Measurements from ENCODE around the gene CHD5.

Gene CHD5

DNA sequence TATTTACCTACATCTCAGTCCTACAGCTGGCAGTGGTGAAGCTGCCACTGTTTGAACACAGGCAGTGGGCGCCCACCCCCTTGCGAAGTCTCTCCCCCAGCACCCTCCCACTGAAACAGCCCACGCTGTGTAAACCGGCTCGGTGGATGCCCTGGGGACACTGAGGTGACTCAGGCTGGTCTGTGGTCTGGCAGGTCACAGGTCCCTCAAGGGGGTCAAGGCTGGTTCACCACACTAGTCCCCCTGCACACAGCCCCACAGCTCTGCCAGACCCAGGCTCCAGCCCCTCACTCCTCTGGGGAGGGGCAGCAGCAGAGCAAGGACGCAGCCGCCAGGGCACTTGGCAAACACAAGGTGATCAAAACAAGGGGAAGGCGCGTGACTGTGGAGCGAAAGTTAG lies 7.6 kb downstream of the CHD5 start:
- Mint-ChIP-seq H3K4me1 (peaks cover 0 to under 1% of the 10 kb centered on the region in 2 donors), H3K27ac (no peak overlapping the region), H3K27me3 (peaks cover 17 to 35% of the 10 kb centered on the region in 2 donors), H3K9me3 (no peaks in the 10 kb centered on the region), H3K36me3 (no peaks in the 10 kb centered on the region), H3K4me3 (no peak overlapping the region)
- no peak for ATAC-seq (replicated peaks)
- no peak for DNase-seq

DNA sequence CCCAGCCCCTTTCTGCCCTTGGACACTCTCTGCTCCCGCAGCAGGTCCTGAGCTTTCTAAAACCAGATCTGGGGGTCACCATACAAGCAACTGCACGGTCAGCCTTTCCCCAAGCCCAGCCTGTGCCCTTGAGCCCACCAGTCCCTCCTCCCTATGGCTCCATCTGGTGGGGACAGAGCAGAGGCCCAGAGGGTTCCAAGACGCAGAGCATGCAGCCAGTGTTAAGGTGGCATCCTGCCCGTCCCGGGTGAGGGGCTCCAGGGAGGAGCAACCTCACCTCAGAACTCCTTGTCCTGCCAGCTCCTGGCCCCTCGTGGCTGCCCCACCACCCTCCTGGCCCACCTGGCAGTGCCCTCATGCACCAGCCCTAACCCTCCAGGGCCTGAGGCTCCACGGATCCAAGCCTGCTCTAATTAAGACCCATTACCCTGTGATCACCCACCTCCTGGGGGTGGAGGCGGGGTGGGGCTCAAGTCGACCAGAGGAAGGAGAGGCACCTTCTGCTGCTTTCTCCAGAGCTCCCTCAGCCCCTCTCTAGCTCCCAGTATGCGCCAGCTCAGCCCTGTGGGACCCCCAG lies 8.5 kb downstream of the CHD5 start:
- H3K27ac Mint-ChIP-seq: no peak overlapping the region
- ATAC-seq (replicated peaks) (no peak), DNase-seq (no peak)
- H3K4me3 Mint-ChIP-seq: no peak overlapping the region
- no peaks in the 10 kb centered on the region for H3K4me1 Mint-ChIP-seq
- peaks cover 16 to 25% of the 10 kb centered on the region in 2 donors for H3K27me3 Mint-ChIP-seq
- no peaks in the 10 kb centered on the region for H3K9me3 Mint-ChIP-seq
- H3K36me3 Mint-ChIP-seq: no peaks in the 10 kb centered on the region

DNA sequence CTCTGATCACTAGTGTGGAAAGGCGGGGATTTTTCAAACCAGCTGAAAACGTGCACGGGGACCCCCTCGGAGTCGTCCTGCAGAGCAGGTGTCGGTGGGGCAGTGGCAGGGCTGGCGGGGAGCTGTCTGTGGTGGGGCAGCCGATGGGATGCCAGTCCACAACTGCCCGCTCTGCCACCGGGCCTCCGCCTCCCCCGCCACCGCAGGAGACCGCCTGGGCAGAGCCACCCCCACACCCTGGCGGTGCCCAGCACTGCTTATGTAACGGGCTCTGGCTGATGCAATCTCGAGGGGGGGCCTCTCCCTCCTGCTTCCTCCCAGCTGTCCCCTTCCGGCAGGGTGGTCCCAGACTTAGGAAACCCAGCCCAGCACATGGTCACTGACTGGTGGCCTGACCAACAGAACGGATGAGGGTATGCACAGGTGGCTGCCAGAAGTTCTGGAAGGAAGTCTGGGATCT lies 9.3 kb downstream of the CHD5 start:
- DNase-seq (no peak), ATAC-seq (replicated peaks) (no peak)
- Mint-ChIP-seq H3K4me3 (no peak overlapping the region), H3K27me3 (peaks cover 16 to 25% of the 10 kb centered on the region in 2 donors), H3K9me3 (no peaks in the 10 kb centered on the region), H3K27ac (no peak overlapping the region), H3K4me1 (no peaks in the 10 kb centered on the region), H3K36me3 (no peaks in the 10 kb centered on the region)

DNA sequence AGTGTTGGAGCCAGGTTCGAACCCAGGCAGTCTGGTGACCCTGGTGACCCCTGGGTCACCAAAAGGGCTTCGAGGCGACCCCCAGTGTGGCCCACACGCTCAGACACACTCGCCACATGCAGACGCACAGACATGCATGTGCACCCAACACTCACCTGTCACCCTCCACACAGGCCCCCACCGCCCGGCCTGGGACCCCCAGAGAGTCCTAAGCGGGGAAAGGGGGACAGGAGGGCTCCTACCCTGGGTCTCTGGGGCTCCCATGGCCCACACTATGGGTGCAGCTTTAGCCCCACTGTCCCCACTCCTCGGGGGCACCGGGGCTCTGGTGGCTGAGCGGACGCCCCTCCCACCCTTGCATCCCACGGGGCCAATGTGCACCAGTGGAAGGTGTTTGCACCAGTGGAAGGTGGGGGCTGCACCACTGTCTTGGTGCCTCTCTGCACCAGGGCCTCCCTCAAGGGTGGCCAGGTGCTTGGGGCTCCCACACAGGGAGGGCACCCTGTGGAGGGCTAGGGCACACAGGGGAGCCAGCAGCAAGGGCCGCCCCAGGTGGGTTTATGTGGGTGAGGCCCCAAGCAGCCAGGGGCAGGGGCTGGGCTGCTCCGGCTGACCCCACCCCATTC lies 9.9 kb downstream of the CHD5 start:
- Mint-ChIP-seq H3K27ac (no peak overlapping the region), H3K36me3 (no peaks in the 10 kb centered on the region), H3K27me3 (peaks cover 16 to 31% of the 10 kb centered on the region in 2 donors), H3K4me3 (no peak overlapping the region), H3K9me3 (no peaks in the 10 kb centered on the region), H3K4me1 (no peaks in the 10 kb centered on the region)
- ATAC-seq (replicated peaks) (no peak), DNase-seq (no peak)

DNA sequence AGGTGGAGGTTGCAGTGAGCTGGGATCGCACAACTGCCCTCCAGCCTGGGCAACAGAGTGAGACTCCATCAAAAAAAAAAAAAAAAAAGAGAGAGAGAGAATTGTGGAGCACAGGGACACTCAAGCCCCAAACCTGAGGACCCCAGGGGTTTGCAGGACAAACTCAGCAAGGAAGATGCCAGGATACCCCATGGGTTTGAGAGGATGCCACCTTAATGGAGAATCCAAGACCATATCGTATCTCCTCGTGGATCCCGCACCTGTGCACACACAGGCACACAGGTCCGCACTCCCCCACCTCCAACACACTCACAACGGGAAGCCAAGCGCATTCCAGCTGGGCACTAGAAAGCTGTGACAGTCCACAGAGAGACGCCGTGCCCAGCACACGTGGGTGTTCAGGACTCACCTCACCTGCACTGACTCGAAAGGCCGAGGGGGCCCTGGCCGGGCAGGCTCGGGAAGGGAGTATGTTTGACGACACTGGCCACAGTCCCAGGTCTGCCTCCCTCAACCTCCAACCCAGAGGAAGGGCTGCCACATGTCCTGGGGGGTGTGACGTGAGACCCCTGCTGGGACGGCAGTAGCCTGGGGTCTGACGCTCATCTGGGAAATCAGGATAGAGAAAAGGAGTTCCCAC lies 11.1 kb downstream of the CHD5 start:
- ATAC-seq (replicated peaks) (no peak), DNase-seq (no peak)
- H3K27ac Mint-ChIP-seq: no peak overlapping the region
- no peaks in the 10 kb centered on the region for H3K9me3 Mint-ChIP-seq
- H3K36me3 Mint-ChIP-seq: no peaks in the 10 kb centered on the region
- H3K27me3 Mint-ChIP-seq: peaks cover 21 to 31% of the 10 kb centered on the region in 2 donors
- no peak overlapping the region for H3K4me3 Mint-ChIP-seq
- H3K4me1 Mint-ChIP-seq: no peaks in the 10 kb centered on the region

DNA sequence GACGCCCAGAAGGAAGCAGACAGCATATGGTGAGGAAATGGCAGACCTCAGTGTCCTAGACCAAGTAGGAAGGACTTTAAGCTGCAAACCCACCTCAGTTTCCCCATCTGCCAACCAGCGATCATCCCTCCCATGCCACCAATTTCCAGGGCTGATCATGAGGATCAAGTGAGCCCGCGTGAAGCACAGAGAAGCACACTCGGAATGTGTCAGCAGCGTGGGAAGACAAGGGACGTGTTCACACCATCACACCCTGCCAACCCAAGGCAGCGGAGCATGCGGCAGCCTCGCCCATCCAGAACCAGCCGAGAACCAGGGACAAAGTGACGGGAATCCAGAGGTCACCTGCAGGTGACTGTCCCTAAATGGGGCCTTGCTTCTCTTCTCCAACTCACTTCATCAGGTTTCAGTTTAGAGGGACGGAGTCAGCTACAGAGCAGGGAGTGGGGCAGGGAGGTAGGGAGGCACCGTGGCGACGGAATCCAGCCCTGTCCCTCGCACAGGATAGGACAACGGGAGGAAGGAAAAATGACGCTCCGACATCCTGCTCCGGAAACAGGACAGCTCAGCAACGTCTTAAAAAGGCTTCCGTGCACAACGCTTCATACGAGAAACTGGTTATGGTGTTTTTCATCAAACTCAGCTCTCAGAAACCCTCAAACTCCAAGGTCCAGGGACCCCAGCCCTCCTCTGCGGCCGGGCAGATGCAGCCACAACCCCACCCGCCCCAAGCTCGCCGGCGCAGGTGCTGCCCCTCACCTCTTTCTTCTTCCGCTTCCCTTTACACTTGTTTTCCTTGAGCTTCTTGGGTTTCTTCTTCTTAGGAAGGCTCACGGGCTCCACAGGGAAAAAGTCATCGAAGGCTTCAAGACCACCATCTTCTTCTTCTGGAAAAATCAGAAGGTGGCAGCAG lies 12.5 kb downstream of the CHD5 start:
- Mint-ChIP-seq H3K27me3 (peaks cover 21 to 31% of the 10 kb centered on the region in 2 donors), H3K9me3 (no peaks in the 10 kb centered on the region), H3K36me3 (no peaks in the 10 kb centered on the region), H3K4me3 (no peak overlapping the region), H3K4me1 (no peaks in the 10 kb centered on the region), H3K27ac (no peak overlapping the region)
- no peak for ATAC-seq (replicated peaks)
- DNase-seq: no peak

DNA sequence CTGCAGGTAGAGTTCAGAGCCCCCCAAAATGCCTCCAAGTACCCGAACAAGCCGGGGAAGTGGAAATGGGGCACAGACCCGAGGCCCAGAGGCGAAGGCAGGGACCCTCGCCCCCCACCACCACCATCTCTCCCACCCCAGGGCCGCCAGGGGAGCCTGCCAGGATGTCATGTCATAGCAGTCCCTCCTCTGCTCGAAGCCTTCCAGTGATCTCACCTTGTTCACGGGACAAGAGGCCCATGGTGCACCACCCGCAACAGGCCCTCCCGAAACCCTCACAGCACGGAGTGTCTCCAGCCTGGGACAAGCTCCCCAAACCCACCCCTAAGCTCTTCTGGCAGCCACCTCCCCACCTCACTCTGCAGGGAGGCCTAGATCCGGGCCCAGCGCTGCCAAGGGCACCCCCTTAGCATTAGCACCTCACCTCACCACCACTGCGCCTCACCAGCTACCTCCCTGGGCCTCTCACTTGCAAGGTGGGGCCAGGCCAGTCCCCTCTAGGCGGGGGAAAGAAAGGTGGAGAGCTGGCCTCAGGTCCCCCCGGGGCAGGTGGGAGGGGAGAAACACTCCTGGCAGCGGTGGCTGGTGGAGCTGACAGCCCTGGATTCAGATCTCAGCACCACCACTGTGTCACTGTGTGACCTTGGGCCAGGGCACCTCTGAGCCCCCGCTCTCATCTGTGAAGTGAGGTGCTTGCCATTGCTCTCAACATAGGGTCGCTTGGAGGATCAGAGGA lies 13.3 kb downstream of the CHD5 start:
- Mint-ChIP-seq H3K9me3 (no peaks in the 10 kb centered on the region), H3K36me3 (no peaks in the 10 kb centered on the region), H3K27me3 (peaks cover 21 to 28% of the 10 kb centered on the region in 2 donors), H3K27ac (no peak overlapping the region), H3K4me1 (no peaks in the 10 kb centered on the region), H3K4me3 (no peak overlapping the region)
- DNase-seq (no peak), ATAC-seq (replicated peaks) (no peak)

DNA sequence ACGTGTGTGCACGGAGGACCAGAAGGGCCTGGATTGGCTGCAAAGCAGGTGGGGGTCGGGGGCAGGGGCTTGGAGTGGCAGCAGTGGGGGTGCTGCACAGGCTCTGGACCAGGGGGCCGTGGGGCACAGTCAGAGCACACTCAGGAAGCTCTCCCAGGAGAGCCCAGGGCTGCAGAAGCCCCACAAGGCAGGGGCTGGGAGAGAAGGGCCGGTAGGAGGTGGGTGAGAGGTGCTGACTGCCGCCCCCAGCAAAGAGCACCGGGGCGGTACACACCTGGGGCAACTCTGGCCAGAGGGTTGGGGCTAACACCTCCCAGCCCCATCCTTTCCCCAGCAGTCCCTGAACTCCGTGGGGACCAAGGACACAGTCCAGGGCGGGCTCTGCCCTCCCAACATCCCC lies 13.9 kb downstream of the CHD5 start:
- Mint-ChIP-seq H3K4me3 (no peak overlapping the region), H3K27ac (no peak overlapping the region), H3K36me3 (no peaks in the 10 kb centered on the region), H3K27me3 (peaks cover 15 to 27% of the 10 kb centered on the region in 2 donors), H3K9me3 (no peaks in the 10 kb centered on the region), H3K4me1 (no peaks in the 10 kb centered on the region)
- DNase-seq (no peak), ATAC-seq (replicated peaks) (no peak)

DNA sequence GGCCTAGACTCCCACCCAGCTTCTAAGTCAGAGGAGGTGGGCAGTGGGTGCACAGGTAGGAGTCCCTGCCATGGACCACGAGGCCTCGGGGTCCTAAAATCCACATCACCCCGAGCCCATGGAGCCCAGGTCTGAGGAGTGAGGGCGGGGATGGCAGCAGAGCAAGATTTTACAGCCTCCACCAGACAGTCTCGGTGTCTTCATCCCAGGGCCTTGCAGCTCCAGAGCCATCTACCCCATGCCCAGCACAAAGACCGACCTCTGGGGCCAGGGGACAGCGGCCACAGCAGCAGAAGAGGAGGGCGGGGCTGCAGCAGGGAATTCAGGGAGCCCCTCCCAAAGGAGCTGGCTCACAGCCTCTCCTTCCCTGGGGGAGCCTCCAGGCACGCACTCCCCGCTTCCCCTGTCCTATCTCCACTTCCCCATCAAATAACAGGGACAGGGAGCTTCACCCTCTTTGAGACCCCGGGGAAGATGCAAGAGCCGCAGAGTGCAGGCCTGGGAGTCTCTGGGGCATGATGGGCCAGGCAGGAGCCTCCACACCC lies 14.6 kb downstream of the CHD5 start:
- ATAC-seq (replicated peaks) (no peak), DNase-seq (no peak)
- peaks cover 20 to 33% of the 10 kb centered on the region in 2 donors for H3K27me3 Mint-ChIP-seq
- no peaks in the 10 kb centered on the region for H3K4me1 Mint-ChIP-seq
- H3K4me3 Mint-ChIP-seq: no peak overlapping the region
- H3K27ac Mint-ChIP-seq: no peak overlapping the region
- no peaks in the 10 kb centered on the region for H3K9me3 Mint-ChIP-seq
- no peaks in the 10 kb centered on the region for H3K36me3 Mint-ChIP-seq

DNA sequence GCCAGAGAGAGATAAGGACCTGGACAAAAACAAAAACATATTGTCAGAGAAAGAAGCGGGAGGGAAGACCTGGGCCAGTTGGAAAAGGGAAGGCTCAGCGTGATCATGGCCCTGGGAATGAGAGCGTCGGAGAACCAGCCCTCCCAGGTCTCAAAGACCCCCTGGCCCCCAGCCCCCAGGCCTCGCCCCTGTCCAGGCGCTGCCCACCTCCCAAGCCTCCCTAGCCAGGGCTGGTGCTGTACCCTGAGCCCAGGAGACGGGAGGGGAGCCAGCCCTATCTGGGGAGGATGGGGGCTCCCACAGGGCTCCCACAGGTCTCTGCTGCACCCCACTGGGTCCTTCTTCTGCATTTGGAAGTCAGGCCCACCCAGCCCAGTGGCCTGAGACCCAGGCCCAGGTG lies 15.1 kb downstream of the CHD5 start:
- Mint-ChIP-seq H3K9me3 (no peaks in the 10 kb centered on the region), H3K4me1 (no peaks in the 10 kb centered on the region), H3K27me3 (peaks cover 20 to 30% of the 10 kb centered on the region in 2 donors), H3K36me3 (no peaks in the 10 kb centered on the region), H3K27ac (no peak overlapping the region), H3K4me3 (no peak overlapping the region)
- ATAC-seq (replicated peaks): no peak
- no peak for DNase-seq

DNA sequence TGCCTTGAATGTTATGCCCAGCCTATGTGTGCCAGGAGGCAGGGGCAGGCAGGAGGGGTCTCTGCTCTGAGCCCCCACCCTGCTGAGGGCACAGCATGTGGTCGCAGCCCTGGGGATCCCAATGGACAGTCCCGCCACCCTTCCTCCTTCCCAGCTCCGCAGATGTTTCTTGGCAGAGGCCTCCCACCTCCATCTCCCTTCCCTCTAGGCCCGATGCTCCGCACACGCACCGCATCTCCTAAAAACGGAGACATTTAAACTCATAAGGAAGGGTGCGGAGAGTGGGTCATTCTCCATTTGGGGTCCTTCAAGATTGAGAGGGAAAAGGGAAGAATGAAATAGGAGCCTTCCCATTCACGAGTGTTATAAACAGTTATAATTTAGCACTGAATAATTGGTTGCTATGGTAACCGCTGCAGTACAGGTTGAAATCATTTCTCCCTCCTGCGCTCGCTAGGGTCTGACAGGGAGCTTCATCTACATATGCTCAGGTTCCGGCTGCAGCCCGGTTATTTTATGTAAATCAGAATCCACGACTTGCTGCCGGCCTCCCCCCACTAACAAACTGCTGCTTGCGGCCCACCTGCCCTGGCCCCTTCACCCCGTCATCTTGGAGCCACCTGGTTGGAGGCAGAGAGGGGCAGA lies 16.0 kb downstream of the CHD5 start:
- ATAC-seq (replicated peaks) (no peak), DNase-seq (no peak)
- Mint-ChIP-seq H3K9me3 (no peaks in the 10 kb centered on the region), H3K4me3 (no peak overlapping the region), H3K4me1 (no peaks in the 10 kb centered on the region), H3K36me3 (peaks cover 0 to 4% of the 10 kb centered on the region in 2 donors), H3K27ac (no peak overlapping the region), H3K27me3 (peaks cover 28 to 30% of the 10 kb centered on the region in 2 donors)

DNA sequence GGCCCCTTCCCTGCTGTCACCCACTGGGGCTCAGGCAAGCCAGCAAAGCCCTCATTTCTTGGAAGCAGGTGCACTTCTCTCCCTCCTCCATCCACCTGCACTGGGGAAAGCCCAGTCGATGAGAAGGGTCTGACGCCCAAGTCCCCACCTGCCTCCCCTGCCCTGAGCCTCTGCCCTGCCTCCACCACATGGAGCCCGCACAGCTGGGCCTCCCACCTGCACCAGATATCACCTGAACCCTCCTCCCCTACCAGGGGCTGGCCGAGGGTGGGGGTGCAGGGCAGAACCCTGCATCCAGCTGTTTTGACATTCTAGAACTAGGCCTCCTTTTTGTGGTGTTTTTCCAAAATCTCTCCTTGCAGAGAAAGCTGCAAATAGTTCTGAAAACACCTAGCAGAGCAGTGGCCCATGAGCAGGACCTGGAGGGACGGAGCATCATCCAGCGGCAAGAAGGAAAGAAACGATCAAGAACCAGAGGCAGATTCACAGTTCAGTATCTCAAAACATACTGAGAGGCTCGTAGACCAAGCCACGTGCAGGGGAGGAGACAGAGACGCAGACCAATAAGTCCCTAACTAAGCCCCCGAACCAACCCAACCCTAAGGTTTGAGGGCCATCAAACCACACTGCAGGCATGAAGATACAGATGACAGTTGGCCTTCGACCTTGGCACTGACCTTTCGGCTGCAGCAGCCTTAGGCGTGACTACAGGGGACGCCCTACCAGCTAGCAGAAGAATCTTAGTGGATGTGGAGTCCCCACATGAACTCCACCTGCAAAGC lies 16.7 kb downstream of the CHD5 start:
- Mint-ChIP-seq H3K4me1 (no peaks in the 10 kb centered on the region), H3K27ac (no peak overlapping the region), H3K9me3 (no peaks in the 10 kb centered on the region), H3K4me3 (no peak overlapping the region), H3K36me3 (peaks cover 0 to 5% of the 10 kb centered on the region in 2 donors), H3K27me3 (peaks cover 29 to 33% of the 10 kb centered on the region in 2 donors)
- DNase-seq: no peak
- ATAC-seq (replicated peaks): no peak

DNA sequence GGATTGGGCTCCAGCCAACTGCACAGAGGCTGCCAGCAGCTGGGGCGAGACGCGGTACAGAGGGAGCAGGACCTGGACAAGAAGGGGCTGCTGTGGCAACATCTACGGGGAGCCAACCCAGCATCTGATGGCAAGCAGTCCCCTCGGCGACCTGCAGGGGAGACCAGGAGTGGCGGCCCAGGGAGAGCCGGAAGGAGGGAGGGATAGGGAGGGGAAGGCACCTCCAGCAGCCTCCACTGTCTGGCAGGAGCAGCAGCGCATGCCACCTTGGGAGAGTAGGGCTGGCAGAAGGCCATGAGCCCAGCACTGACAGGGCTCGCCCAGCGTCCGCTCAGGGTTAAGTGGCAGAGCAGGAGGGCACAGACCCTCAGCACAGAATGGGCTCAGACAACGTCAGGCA lies 17.3 kb downstream of the CHD5 start:
- H3K36me3 Mint-ChIP-seq: peaks cover 0 to 5% of the 10 kb centered on the region in 2 donors
- ATAC-seq (replicated peaks) (no peak), DNase-seq (no peak)
- no peaks in the 10 kb centered on the region for H3K9me3 Mint-ChIP-seq
- no peak overlapping the region for H3K4me3 Mint-ChIP-seq
- no peaks in the 10 kb centered on the region for H3K4me1 Mint-ChIP-seq
- peaks cover 29 to 33% of the 10 kb centered on the region in 2 donors for H3K27me3 Mint-ChIP-seq
- no peak overlapping the region for H3K27ac Mint-ChIP-seq

Measured in stimulated activated naive B cell treated with anti-CD40 and anti-IgM and Interleukin-4, amounts not matched to agents 10 μg/mL and 1 μg/mL and 100 μg/mL, for 72 hours (primary cell).